Mucosa of gallbladder (tissue), 1 donor: ENCODE data around the gene FGA. TPM values are rescaled to one million over a fixed set of nuclear protein-coding genes. Genes with fewer than 3 reads are reported as not detected.
"Not testable (repeated sequence)": the region's sequence is repeated elsewhere in the genome, so short reads cannot be mapped to it uniquely, and the experiment has no call there.

Experiments used
- DNase-seq: peaks from one replicate; pipeline ENCODE4 v3.0.0-alpha.2; 2020; ENCODE audit warnings: low spot score
- total RNA-seq: library from RNA; stranded (reverse); gene quantifications from one replicate; pipeline ENCODE4 v1.2.1, GENCODE V29; 2021
- donor health status: DM: no; HTN: no; CAD: no.

The FGA gene
- total RNA-seq, 1 donor from 2014 or later = 20.9 TPM

- no peak for DNase-seq
Measured at GRCh38 chr4:154606728-154607723, 16.5 kb upstream of the FGA start.

GRCh38 chr4:154604696-154605200 is 14.2 kb upstream of the FGA start:
- DNase-seq = no peak

GRCh38 chr4:154603033-154603943 is 12.7 kb upstream of the FGA start:
- DNase-seq = no peak

GRCh38 chr4:154602404-154603020 is 12.0 kb upstream of the FGA start:
- no peak for DNase-seq

GRCh38 chr4:154597798-154598774 is 7.5 kb upstream of the FGA start:
- no peak for DNase-seq

- not testable (repeated sequence) for DNase-seq
Measured at GRCh38 chr4:154597281-154597680, 6.7 kb upstream of the FGA start.

- DNase-seq = no peak
Measured at GRCh38 chr4:154595807-154596206, 5.3 kb upstream of the FGA start.

GRCh38 chr4:154594343-154594742 is 3.8 kb upstream of the FGA start:
- DNase-seq = not testable (repeated sequence)

- DNase-seq = no peak
Measured at GRCh38 chr4:154593868-154594267, 3.3 kb upstream of the FGA start.

GRCh38 chr4:154591890-154592289 is 1.3 kb upstream of the FGA start:
- DNase-seq = no peak

- DNase-seq = no peak
Measured at GRCh38 chr4:154589296-154590197, 995 bp downstream of the FGA start.

- no peak for DNase-seq
Measured at GRCh38 chr4:154588198-154588597, 2.3 kb downstream of the FGA start.

GRCh38 chr4:154586296-154587033 is 4.1 kb downstream of the FGA start:
- DNase-seq = no peak

GRCh38 chr4:154585369-154586018 is 5.0 kb downstream of the FGA start:
- no peak for DNase-seq

GRCh38 chr4:154584259-154584658 is 6.3 kb downstream of the FGA start:
- no peak for DNase-seq

- no peak for DNase-seq
Measured at GRCh38 chr4:154583677-154584076, 6.9 kb downstream of the FGA start.

GRCh38 chr4:154583230-154583629 is 7.3 kb downstream of the FGA start:
- DNase-seq = no peak

GRCh38 chr4:154582723-154583122 is 7.8 kb downstream of the FGA start:
- no peak for DNase-seq
